ENCODE measurements around the gene MRC2.

Gene MRC2

DNA sequence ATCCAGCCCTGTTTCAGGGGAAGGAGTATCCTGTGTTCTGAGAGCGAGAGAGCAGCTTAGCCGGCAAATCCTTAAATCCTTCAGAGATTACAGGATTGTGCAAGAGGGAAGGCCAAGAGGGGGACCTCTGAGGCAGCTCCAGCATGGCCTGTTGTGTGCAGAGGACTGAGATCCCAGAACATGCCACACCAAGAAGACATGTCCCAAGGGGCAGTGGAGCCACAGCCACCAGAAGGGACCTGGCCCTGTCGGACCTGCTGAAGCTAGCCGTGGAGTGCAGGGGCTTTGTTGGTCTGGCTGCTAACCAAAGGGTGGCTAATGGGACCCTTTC is 1.6 kb upstream of the MRC2 start:
- Histone ChIP-seq H3K27me3 (ENCODE audit: insufficient read depth, low read length) (no peaks in the 10 kb centered on the region), H3K79me2 (ENCODE audit: control insufficient read depth, insufficient read depth, low read length, unreplicated experiment) (peaks cover 33% of the 10 kb centered on the region), H3K27ac (ENCODE audit: low read depth, low read length) (no peak overlapping the region), H3K4me3 (ENCODE audit: low read depth, low read length) (no peak overlapping the region), H3K4me1 (ENCODE audit: control insufficient read depth, insufficient read depth, low read length, unreplicated experiment) (peaks cover 25% of the 10 kb centered on the region), H3K36me3 (ENCODE audit: insufficient read depth, low read length) (no peaks in the 10 kb centered on the region), H2AFZ (ENCODE audit: low read length, unreplicated experiment) (no peak overlapping the region)

DNA sequence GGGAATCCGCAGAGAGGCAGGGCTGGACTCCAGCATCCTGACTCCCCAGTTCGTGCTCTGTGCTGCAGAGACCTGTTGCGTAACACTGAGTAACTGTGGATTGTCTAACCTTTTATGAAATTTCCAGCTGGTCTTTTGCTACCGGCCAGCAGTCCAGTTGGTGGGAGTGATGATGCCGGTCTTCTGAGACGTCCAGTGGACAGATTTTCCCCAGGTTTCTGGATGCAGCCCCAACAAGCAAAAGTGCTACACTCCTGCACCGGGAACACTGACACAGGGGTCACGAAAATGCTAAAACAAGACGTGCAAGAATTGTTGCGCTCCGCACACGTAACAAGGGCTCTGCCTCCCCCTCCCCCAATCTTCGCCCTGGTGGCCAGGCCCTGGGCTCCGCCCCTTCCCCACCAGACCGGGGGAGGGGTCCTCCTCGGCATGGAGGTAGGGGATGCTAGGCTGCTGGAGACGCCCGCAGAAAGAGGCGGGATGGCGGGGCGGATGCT is 701 bp upstream of the MRC2 start:
- Histone ChIP-seq H3K4me3 (ENCODE audit: low read depth, low read length) (peak overlapping the region; percentile 99), H3K79me2 (ENCODE audit: control insufficient read depth, insufficient read depth, low read length, unreplicated experiment) (peaks cover 43% of the 10 kb centered on the region), H3K36me3 (ENCODE audit: insufficient read depth, low read length) (no peaks in the 10 kb centered on the region), H3K4me1 (ENCODE audit: control insufficient read depth, insufficient read depth, low read length, unreplicated experiment) (peaks cover 29% of the 10 kb centered on the region), H3K27me3 (ENCODE audit: insufficient read depth, low read length) (no peaks in the 10 kb centered on the region), H2AFZ (ENCODE audit: low read length, unreplicated experiment) (peak overlapping the region; percentile 37), H3K27ac (ENCODE audit: low read depth, low read length) (peak overlapping the region; percentile 78)

DNA sequence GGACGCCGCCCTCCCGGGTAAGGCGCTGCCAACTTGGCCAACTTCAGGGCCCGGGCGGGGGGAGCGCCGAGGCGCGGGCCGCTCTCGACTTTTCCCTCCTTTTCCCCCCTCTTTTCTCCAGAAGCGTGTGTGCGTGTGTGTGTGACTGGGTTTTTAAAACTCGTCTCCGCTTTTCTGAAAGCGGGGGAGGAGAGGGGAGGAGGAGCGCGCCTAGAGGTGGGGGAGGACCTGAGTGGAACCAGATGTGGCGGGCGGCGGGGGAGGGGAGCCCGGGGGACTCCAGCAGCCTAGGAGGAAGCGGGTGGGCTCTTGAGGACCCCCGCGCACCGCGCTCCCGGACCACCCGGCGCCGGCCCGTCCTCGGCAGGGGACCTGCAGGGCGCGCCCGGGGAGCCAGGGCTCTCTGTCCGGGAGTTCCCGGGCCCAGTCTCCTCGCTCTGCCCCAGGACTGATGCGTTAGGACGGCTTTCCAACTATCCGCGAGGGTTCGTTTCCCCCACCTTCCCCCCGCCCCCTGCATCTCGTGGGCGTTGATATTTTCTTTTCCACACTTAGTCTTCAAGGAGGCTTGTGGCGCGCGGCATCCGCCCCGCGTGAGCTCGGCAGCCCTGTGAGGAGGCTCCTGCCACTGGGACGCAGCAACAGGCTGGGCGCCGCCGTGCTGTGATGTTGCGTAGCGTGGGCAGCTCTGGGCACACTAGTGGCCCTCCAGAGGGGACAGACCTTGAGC is 599 bp downstream of the MRC2 start:
- peak overlapping the region; percentile 78 for H3K27ac ChIP-seq (ENCODE audit: low read depth, low read length)
- peaks cover 56% of the 10 kb centered on the region for H3K79me2 ChIP-seq (ENCODE audit: control insufficient read depth, insufficient read depth, low read length, unreplicated experiment)
- no peaks in the 10 kb centered on the region for H3K36me3 ChIP-seq (ENCODE audit: insufficient read depth, low read length)
- H3K4me1 ChIP-seq (ENCODE audit: control insufficient read depth, insufficient read depth, low read length, unreplicated experiment) = peaks cover 37% of the 10 kb centered on the region
- peak overlapping the region; percentile 37 for H2AFZ ChIP-seq (ENCODE audit: low read length, unreplicated experiment)
- peak overlapping the region; percentile 99 for H3K4me3 ChIP-seq (ENCODE audit: low read depth, low read length)
- no peaks in the 10 kb centered on the region for H3K27me3 ChIP-seq (ENCODE audit: insufficient read depth, low read length)

DNA sequence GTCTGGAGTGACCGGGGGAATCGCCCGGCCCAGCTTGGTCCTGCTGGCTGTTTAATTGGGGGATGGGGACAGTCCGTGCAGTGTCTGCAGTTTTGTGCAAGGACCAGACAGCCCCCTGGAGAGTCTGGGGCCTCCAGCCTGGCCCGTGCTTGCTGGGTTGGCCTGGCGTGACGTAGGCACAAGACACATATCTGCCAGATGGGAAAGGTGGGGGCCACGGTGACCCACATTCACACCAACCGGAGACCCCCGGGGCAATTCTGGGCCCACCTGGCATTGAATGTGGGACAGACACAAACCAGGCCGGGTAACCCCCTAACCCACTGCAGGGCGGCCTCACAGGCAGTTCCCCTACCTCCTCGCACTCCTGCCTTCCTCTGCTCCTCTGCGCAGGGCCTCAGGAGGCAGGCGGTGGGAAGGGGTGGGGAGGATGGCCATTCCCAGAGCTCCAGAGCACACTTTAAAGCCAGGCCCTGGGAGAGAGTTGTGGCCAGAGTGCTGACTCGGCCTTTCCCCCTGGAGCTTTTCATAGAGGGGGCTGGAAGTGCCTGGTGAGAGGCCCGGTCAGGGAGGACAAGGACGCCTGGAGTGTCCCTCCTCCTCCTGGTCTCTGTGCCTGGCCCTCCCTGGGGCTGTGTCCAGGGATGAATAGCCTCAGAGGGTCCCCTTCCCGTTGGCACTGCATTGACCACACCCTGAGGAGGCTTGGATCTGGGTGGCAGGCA is 1.5 kb downstream of the MRC2 start:
- peak overlapping the region; percentile 99 for H3K4me3 ChIP-seq (ENCODE audit: low read depth, low read length)
- H3K36me3 ChIP-seq (ENCODE audit: insufficient read depth, low read length) = no peaks in the 10 kb centered on the region
- H3K27ac ChIP-seq (ENCODE audit: low read depth, low read length) = peak overlapping the region; percentile 78
- no peak overlapping the region for H2AFZ ChIP-seq (ENCODE audit: low read length, unreplicated experiment)
- H3K27me3 ChIP-seq (ENCODE audit: insufficient read depth, low read length) = no peaks in the 10 kb centered on the region
- H3K4me1 ChIP-seq (ENCODE audit: control insufficient read depth, insufficient read depth, low read length, unreplicated experiment) = peaks cover 38% of the 10 kb centered on the region
- peaks cover 63% of the 10 kb centered on the region for H3K79me2 ChIP-seq (ENCODE audit: control insufficient read depth, insufficient read depth, low read length, unreplicated experiment)

DNA sequence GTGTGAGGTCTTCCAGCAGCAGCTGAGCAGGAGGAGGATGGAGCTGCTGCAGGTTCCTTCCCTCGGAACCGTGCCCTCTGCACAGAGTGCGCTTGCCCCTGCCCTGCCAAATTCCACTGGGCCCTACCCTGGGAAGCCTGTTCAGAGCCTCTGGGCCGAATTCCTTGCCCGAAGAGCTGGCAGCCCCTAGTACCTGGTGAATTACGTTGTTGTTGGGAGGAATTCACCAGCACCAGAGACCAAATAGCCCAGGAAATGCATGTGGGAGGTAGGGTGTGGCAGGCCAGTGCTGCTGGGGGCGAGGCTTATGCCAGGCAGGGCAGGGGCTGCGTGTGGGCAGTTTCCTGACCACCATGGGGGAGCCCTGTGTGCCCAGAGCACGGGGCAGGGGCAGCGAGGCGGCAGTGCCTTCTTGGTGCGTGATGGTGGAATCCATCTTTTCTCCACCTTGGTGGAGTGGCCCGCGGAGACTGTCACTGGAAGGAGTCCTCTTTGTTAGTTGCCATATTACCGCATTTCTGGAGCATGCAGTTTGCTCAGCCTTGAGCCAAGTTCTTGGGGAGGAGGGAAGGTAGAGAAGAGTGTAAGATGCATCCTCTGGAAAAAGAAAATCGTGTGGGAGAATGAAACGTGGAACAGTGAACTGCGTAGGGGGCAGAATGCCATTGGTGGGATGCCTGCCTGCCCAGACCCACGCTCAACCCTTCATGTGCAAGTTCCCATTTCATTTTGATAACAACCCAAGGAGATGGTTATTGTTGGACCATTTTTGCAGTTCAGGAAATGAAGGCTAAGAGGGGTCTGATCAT is 2.3 kb downstream of the MRC2 start:
- H3K4me1 ChIP-seq (ENCODE audit: control insufficient read depth, insufficient read depth, low read length, unreplicated experiment) = peaks cover 38% of the 10 kb centered on the region
- no peaks in the 10 kb centered on the region for H3K36me3 ChIP-seq (ENCODE audit: insufficient read depth, low read length)

DNA sequence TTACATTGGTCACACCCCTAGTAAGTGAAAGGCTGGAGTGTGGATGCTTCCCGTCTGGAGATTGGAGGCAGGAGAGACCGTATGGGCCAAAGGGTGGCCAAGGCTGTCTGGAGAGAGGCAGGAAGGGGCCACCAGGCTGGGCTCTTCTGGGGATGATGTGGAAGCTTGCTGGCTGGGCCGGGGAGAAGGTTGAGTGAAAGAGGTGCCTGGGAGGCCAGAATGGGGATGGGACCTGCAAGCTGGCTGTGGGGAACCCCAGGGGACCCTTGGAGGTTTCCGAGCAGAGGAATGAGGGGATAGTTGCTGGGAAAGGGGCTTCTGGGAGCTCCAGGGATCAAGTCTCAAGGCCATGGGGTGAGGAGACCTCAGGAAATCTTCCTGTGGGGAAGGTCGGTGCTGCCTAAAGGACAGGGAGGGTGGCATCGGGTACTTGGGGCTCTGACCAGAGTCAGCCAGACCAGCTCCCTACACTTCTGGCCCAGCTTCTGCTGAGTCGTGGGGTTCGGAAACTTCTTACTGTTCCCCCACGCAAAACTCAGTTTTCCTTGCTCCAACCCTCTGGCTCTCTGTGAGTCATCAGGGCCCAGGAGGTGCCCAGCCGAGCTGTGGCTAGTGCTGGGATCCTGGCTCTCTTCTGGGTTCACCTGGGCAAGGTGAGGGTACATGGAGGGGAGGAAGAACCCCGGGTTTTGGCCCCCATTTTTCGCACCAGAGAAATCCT is 3.1 kb downstream of the MRC2 start:
- Histone ChIP-seq H3K36me3 (ENCODE audit: insufficient read depth, low read length) (no peaks in the 10 kb centered on the region), H3K27ac (ENCODE audit: low read depth, low read length) (peak overlapping the region; percentile 11; the same call in 1 of the 2 replicates), H3K4me3 (ENCODE audit: low read depth, low read length) (peak overlapping the region; percentile 99), H2AFZ (ENCODE audit: low read length, unreplicated experiment) (no peak overlapping the region), H3K4me1 (ENCODE audit: control insufficient read depth, insufficient read depth, low read length, unreplicated experiment) (peaks cover 38% of the 10 kb centered on the region), H3K79me2 (ENCODE audit: control insufficient read depth, insufficient read depth, low read length, unreplicated experiment) (peaks cover 76% of the 10 kb centered on the region), H3K27me3 (ENCODE audit: insufficient read depth, low read length) (no peaks in the 10 kb centered on the region)

More for the DNA sequence above, 2.3 kb downstream of the MRC2 start:
- Histone ChIP-seq H3K27ac (ENCODE audit: low read depth, low read length) (peak overlapping the region; percentile 78), H3K4me3 (ENCODE audit: low read depth, low read length) (peak overlapping the region; percentile 99), H2AFZ (ENCODE audit: low read length, unreplicated experiment) (no peak overlapping the region), H3K79me2 (ENCODE audit: control insufficient read depth, insufficient read depth, low read length, unreplicated experiment) (peaks cover 70% of the 10 kb centered on the region), H3K27me3 (ENCODE audit: insufficient read depth, low read length) (no peaks in the 10 kb centered on the region)

DNA sequence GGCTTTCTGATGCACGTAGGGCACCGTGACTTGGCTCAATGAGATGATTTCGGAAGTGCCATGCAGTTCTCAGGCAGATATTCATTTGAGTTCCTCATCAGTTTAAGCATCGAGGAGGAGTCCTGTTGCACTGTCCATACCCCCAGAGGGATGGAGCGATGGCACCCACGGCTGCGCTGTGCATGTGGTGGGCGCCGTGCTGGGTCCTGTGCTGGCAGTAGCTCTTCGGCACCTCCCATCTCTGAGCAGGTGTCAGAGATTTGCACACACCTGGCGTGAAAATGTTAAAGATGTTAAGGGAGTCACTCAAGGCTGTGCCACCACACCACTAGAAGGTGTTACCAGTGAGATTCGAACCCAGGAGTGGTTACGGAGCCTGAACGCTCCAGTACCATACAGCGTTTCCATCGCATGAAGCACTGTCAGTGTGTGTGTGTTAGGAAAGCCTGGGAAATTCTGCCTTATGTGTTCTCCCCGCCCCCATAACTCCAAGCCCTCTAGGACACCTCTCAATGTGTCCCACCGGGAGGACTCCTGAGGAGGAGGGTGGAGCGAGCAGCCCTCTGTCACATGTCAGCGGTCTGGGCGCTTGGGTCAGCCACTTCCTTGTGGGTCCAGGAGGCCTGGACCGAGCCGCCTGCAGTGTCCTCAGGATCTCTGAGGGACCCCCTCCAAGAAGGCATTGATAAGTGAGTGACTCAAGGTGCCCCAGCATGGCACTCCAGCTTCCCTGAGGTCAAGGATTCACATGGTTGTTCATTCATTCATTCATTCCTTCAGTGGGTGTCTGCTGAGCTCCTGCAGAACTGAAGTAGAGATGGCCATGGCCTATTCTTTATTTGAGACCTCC is 3.8 kb downstream of the MRC2 start:
- Histone ChIP-seq H3K36me3 (ENCODE audit: insufficient read depth, low read length) (no peaks in the 10 kb centered on the region), H3K4me3 (ENCODE audit: low read depth, low read length) (no peak overlapping the region), H3K4me1 (ENCODE audit: control insufficient read depth, insufficient read depth, low read length, unreplicated experiment) (peaks cover 33% of the 10 kb centered on the region), H3K27ac (ENCODE audit: low read depth, low read length) (no peak overlapping the region), H3K27me3 (ENCODE audit: insufficient read depth, low read length) (no peaks in the 10 kb centered on the region), H3K79me2 (ENCODE audit: control insufficient read depth, insufficient read depth, low read length, unreplicated experiment) (peaks cover 80% of the 10 kb centered on the region), H2AFZ (ENCODE audit: low read length, unreplicated experiment) (no peak overlapping the region)

DNA sequence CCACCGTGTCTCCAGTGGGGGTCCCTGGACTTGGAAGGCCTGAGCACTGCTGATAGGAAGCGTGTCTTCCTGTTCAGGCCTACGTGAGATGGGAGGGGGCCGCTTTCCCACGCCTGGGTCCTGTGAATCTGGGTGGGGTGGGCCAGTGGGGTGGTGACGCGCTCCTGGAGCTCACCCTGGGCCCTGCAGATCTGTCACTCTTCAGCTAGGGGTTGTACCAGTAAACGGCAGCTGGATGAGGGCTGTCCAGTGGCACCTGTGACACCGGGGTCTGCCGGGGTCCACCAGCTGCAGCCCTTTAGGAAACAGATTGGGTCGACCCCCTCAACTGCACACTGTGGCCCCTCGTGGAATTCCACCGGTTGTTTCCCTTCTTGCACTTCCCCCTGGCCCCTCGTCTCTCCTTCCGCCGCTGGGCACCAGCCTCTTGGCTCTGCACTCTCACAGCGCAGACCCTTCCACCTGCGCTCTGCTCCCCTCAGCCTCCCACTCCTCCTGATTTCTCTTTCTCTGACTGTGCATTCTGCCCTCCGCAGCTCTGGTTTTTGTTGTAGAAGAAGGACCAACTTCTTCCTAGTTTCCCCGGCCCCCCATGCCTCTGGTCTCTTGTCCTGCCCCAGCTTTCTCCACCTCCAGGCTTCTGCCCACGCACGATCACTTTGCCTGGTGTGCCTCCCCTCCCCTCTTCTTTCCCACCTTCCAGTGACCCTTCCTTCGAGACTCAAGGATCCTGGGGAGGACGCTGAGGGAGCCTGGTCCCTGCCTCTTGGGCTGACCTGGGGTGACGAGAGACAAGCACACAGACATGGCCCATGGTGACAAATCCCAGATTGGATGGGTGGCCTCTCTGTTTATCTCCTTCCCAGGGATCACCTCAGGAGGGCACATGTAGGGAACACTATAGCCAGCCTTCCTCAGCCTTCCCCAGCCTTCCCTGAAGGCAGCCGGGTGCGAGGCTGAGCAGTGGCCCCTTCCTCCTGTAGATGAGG is 4.8 kb downstream of the MRC2 start:
- no peaks in the 10 kb centered on the region for H3K36me3 ChIP-seq (ENCODE audit: insufficient read depth, low read length)
- peaks cover 87% of the 10 kb centered on the region for H3K79me2 ChIP-seq (ENCODE audit: control insufficient read depth, insufficient read depth, low read length, unreplicated experiment)
- no peak overlapping the region for H3K27ac ChIP-seq (ENCODE audit: low read depth, low read length)
- peaks cover 33% of the 10 kb centered on the region for H3K4me1 ChIP-seq (ENCODE audit: control insufficient read depth, insufficient read depth, low read length, unreplicated experiment)
- no peak overlapping the region for H2AFZ ChIP-seq (ENCODE audit: low read length, unreplicated experiment)
- H3K27me3 ChIP-seq (ENCODE audit: insufficient read depth, low read length) = no peaks in the 10 kb centered on the region
- no peak overlapping the region for H3K4me3 ChIP-seq (ENCODE audit: low read depth, low read length)

DNA sequence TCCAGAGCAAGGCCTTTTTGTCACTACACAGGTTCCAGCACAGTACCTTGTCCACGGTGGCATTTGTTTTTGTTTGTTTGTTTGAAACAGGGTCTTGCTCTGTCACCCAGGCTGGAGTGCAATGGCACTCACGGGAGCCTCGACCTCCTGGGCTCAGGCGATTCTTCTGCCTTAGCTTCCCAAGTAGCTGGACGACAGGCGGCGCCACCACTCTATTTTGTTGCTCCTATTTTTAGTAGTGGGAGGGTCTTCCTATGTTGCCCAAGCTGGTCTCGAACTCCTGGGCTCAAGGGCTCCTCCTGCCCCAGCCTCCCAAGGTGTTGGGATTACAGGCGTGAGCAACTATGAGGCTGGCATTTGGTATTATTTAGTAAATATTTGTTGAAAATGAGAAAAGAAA is 10.3 kb downstream of the MRC2 start:
- Histone ChIP-seq H3K4me3 (ENCODE audit: low read depth, low read length) (no peak overlapping the region), H3K79me2 (ENCODE audit: control insufficient read depth, insufficient read depth, low read length, unreplicated experiment) (peaks cover 76% of the 10 kb centered on the region), H2AFZ (ENCODE audit: low read length, unreplicated experiment) (no peak overlapping the region), H3K27me3 (ENCODE audit: insufficient read depth, low read length) (no peaks in the 10 kb centered on the region), H3K4me1 (ENCODE audit: control insufficient read depth, insufficient read depth, low read length, unreplicated experiment) (peaks cover 4% of the 10 kb centered on the region), H3K27ac (ENCODE audit: low read depth, low read length) (no peak overlapping the region), H3K36me3 (ENCODE audit: insufficient read depth, low read length) (no peaks in the 10 kb centered on the region; the same call in 1 of the 2 replicates)

Data from ACC112 (cell line).